Esophagus squamous epithelium (tissue), 5 donors: ENCODE results near the gene UGP2. TPM values are rescaled to one million over a fixed set of nuclear protein-coding genes. Genes with fewer than 3 reads are reported as not detected.

ENCODE experiments used
- DNase-seq: peaks from one replicate; lab custom pipeline; 2025; lab: John Stamatoyannopoulos, UW
- H3K27ac ChIP-seq, 4 donors: fragments of 200-600 bp; sonication (generic); one replicate each; pipeline ENCODE4 v1.5.1; 2016 to 2019; ENCODE audit warnings: mild to moderate bottlenecking in 1 of 4
- H3K27me3 ChIP-seq, 4 donors: fragments of 200-600 bp; sonication (generic); 1 replicate in 3 of 4; 2 replicates in 1 of 4; pipeline versions ENCODE4 v1.5.1 to v1.6.0; 2017 to 2021; ENCODE audit warnings: antibody characterized with exemption in 1 of 4
- H3K36me3 ChIP-seq, 3 donors: fragments of 200-600 bp; sonication (generic); one replicate each; pipeline ENCODE4 v1.5.1; 2016 to 2019
- H3K4me1 ChIP-seq, 3 donors: fragments of 200-600 bp; sonication (generic); one replicate each; pipeline ENCODE4 v1.5.1; 2017 to 2019
- H3K4me3 ChIP-seq, 4 donors: fragments of 200-600 bp; sonication (generic); 1 replicate in 3 of 4; 2 replicates in 1 of 4; pipeline ENCODE4 v1.5.1; 2016 to 2019; ENCODE audit warnings: mild to moderate bottlenecking in 2 of 4, moderate library complexity in 1 of 4
- H3K9me3 ChIP-seq, 3 donors: fragments of 200-600 bp; sonication (generic); one replicate each; pipeline ENCODE4 v1.5.1; 2016 to 2019
- POLR2A ChIP-seq, 4 donors: fragments of 450-650 bp; IDR thresholded peaks; one replicate each; pipeline ENCODE4 v1.6.1; 2017; ENCODE audit warnings: antibody characterized with exemption in 4 of 4, mild to moderate bottlenecking in 4 of 4, moderate library complexity in 3 of 4
- WGBS, 2 donors: methylation state at CpG; one replicate each; pipeline ENCODE4 v1.1.5; 2018; 5-methylcytosine and 5-hydroxymethylcytosine counted together
- intact Hi-C: fragments of 100-400 bp; cut with DNase I; formaldehyde crosslinking; loops from one replicate; pipeline ENCODE4 v1.15.0; 2022
- total RNA-seq, 4 donors: library from RNA; depleted of rRNA; stranded (reverse); fragments of >200 nt; gene quantifications; one replicate each; pipeline ENCODE4 v1.1.0, GENCODE V29; 2016
- TF ChIP-seq, protein P1 (sequence below), 6 experiments: fragments of 450-650 bp in 4 of 6; fragments of 200-600 bp in 2 of 6; sonication (generic) in 2 of 6; IDR thresholded peaks; one replicate each; pipeline ENCODE4 v1.5.1; 2016 to 2019; ENCODE audit warnings: antibody characterized with exemption in 6 of 6, mild to moderate bottlenecking in 4 of 6, moderate library complexity in 4 of 6
- donor health status: DM: yes; HTN: yes; CAD: no.

Gene UGP2
- total RNA-seq, 4 donors from 2014 or later, result 70.1 to 110 (median 99.5) TPM

DNA sequence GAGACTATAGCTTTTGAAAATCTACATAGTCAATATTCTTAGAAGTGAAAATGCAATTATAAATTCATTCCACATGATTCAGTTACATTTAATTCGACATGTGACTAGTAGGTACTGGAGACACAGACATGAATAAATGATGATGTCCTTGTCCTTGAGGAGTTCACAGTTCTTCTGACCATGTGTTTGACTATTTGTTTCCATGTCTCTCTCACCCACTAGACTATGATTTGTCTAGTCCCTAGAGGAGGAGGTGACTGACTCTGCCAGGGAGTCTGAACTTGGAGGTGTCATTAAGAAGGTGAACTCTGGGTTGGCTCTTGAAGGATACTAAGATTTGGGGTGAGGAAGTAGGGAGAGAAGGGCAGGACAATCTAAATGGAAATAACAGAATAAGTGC is 20.7 kb upstream of the UGP2 start:
- H3K4me3 ChIP-seq, result no peak overlapping the region
- 81 to 86% methylated on average over 1 of the region's 1 CpG for WGBS, 2 donors
- DNase-seq, result no peak
- no peaks in the 10 kb centered on the region for H3K9me3 ChIP-seq
- peaks cover 0 to 4% (median 0%) of the 10 kb centered on the region in 3 donors for H3K4me1 ChIP-seq
- H3K27ac ChIP-seq, result no peak overlapping the region
- no peaks in the 10 kb centered on the region for H3K27me3 ChIP-seq
- no peaks in the 10 kb centered on the region for H3K36me3 ChIP-seq
- intact Hi-C loops, result no loop called here
- TF ChIP-seq, protein P1, sequence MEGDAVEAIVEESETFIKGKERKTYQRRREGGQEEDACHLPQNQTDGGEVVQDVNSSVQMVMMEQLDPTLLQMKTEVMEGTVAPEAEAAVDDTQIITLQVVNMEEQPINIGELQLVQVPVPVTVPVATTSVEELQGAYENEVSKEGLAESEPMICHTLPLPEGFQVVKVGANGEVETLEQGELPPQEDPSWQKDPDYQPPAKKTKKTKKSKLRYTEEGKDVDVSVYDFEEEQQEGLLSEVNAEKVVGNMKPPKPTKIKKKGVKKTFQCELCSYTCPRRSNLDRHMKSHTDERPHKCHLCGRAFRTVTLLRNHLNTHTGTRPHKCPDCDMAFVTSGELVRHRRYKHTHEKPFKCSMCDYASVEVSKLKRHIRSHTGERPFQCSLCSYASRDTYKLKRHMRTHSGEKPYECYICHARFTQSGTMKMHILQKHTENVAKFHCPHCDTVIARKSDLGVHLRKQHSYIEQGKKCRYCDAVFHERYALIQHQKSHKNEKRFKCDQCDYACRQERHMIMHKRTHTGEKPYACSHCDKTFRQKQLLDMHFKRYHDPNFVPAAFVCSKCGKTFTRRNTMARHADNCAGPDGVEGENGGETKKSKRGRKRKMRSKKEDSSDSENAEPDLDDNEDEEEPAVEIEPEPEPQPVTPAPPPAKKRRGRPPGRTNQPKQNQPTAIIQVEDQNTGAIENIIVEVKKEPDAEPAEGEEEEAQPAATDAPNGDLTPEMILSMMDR (IDR thresholded peaks at IDR 0.05), result no peak
- no peak for TF ChIP-seq POLR2A (IDR thresholded peaks at IDR 0.05)

DNA sequence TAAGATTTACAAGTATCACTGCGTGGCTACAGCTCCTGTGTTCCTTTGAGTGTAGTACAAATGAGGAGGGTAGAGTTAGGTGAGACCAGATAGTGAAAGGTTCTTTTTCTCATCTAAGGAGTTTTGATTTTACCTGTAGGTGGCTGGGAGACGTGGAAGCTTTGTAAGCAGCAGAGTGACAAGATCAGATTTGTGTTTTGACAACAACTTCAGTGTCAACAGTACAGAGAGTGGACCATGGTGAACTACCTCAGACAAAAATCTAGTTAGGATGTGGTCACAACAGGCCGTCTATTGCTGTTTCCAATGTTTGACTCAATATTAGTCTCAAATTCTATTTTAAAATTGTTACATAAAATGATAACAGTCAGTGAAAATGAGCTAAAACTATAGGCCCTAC is 20.3 kb upstream of the UGP2 start:
- Histone ChIP-seq H3K27me3 (no peaks in the 10 kb centered on the region), H3K4me3 (no peak overlapping the region), H3K36me3 (no peaks in the 10 kb centered on the region), H3K4me1 (peaks cover 0 to 4% (median 0%) of the 10 kb centered on the region in 3 donors), H3K9me3 (no peaks in the 10 kb centered on the region), H3K27ac (no peak overlapping the region)
- intact Hi-C loops, result no loop called here
- TF ChIP-seq POLR2A (IDR thresholded peaks at IDR 0.05), result no peak
- TF ChIP-seq, protein P1 (IDR thresholded peaks at IDR 0.05), result no peak
- DNase-seq, result no peak
- 81 to 83% methylated on average over 3 of the region's 3 CpGs for WGBS, 2 donors

DNA sequence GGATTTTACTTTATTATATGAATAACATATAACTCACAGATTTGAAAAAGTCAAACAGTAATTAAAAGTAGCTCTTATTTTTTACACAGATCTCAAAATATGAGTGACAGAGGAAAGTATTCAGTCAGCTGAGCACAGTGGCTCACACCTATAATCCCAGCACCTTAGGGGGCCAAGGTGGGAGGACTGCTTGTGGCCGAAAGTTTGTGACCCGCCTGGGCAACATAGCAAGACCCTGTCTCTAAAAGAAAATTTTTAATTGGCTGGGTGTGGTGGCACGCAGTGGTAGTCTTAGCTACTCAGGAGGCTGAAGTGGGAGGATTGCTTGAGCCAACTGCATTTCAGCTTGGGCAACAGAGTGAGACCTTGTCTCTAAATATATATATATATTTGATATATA is 19.2 kb upstream of the UGP2 start:
- intact Hi-C loops, result no loop called here
- no peak overlapping the region for H3K4me3 ChIP-seq
- no peaks in the 10 kb centered on the region for H3K36me3 ChIP-seq
- WGBS, 2 donors, result 91 to 95% methylated on average over 3 of the region's 3 CpGs
- no peak for TF ChIP-seq POLR2A (IDR thresholded peaks at IDR 0.05)
- TF ChIP-seq, protein P1 (IDR thresholded peaks at IDR 0.05), result no peak
- H3K27me3 ChIP-seq, result no peaks in the 10 kb centered on the region
- peaks cover 0 to 4% (median 0%) of the 10 kb centered on the region in 3 donors for H3K4me1 ChIP-seq
- no peaks in the 10 kb centered on the region for H3K9me3 ChIP-seq
- no peak overlapping the region for H3K27ac ChIP-seq
- DNase-seq, result no peak

DNA sequence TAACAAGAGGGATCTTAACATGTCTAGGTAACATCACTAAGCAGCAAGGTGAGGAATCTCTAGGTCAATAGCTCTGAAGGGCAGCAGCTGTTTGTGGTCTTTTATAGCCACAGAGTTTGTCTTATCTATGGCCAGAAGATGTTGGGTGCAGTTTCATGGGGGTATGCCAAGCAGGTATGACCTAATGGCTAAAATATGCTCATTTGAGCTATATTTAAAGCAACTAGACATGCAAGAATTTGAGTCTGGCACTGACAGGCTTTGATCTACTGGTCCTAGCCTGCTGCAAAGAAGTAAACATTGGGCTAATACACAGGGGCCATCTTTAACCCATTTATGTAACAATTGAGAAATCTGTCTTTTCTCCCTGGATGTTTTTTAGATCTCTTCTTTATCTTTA is 13.9 kb upstream of the UGP2 start:
- no peak for DNase-seq
- TF ChIP-seq POLR2A (IDR thresholded peaks at IDR 0.05), result no peak
- TF ChIP-seq, protein P1 (IDR thresholded peaks at IDR 0.05), result no peak
- H3K9me3 ChIP-seq, result no peaks in the 10 kb centered on the region

DNA sequence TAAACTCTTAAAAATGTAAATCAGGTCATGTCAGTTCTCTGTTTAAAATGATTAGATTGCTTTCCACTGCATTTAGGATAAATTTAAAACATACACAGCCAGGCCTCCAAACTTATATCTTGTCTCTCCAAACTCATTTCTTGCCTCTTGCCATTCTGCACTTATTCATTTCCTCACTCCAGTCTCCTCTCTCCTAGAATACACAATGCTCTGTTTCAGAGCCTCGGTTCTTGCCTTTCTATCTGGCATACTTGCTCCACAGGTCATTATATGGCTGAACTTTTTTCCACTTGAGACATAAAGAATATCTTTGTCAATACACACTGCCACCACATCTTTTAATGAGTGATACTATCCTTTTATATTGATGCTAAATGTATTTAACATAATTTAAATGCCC is 10.5 kb upstream of the UGP2 start:
- Histone ChIP-seq H3K36me3 (no peaks in the 10 kb centered on the region), H3K27ac (no peak overlapping the region), H3K4me1 (no peaks in the 10 kb centered on the region), H3K4me3 (no peak overlapping the region), H3K27me3 (no peaks in the 10 kb centered on the region), H3K9me3 (no peaks in the 10 kb centered on the region)
- intact Hi-C loops, result no loop called here
- TF ChIP-seq POLR2A (IDR thresholded peaks at IDR 0.05), result no peak
- no peak for DNase-seq
- WGBS, 2 donors, result 56 to 68% methylated on average over 1 of the region's 1 CpG

More for the DNA sequence above, 13.9 kb upstream of the UGP2 start:
- H3K27me3 ChIP-seq, result no peaks in the 10 kb centered on the region
- intact Hi-C loops, result no loop called here
- H3K4me1 ChIP-seq, result no peaks in the 10 kb centered on the region
- no peak overlapping the region for H3K27ac ChIP-seq
- no peaks in the 10 kb centered on the region for H3K36me3 ChIP-seq
- H3K4me3 ChIP-seq, result no peak overlapping the region

DNA sequence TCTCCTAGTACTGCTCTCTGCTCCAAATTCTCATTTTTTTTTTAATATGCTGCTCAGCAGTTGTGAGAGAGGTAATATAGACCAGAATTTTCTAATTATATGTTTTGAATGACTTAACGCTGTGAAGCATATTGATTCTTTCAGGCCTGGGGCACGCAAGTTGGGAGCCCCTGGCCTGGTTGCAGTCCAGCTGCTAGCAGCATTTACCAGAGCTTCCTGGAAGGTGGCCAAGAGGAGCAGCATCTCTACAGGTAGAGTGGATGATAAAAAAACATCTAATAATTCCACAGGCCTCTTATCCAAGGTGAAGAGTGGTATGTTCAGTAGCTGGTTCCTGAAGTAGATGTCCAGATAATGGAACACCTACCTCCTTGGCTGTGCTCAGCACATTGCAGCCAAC is 7.3 kb upstream of the UGP2 start:
- intact Hi-C loops, result no loop called here

More for the DNA sequence above, 7.3 kb upstream of the UGP2 start:
- DNase-seq, result no peak
- H3K9me3 ChIP-seq, result no peaks in the 10 kb centered on the region
- H3K4me1 ChIP-seq, result no peaks in the 10 kb centered on the region
- TF ChIP-seq, protein P1 (IDR thresholded peaks at IDR 0.05), result no peak
- TF ChIP-seq POLR2A (IDR thresholded peaks at IDR 0.05), result no peak
- no peak overlapping the region for H3K27ac ChIP-seq
- no peaks in the 10 kb centered on the region for H3K27me3 ChIP-seq
- 100% methylated on average over 2 of the region's 2 CpGs for WGBS, 2 donors
- no peaks in the 10 kb centered on the region for H3K36me3 ChIP-seq
- H3K4me3 ChIP-seq, result no peak overlapping the region
